HepG2 (cell line): ENCODE data around the gene FAM236C. TPM values are rescaled to one million over a fixed set of nuclear protein-coding genes. Genes with fewer than 3 reads are reported as not detected.

Experiments used
- polyA plus RNA-seq, 8 experiments: library from polyadenylated mRNA; depleted of rRNA in 3 of 8; stranded (reverse) in 7 of 8; unstranded in 1 of 8; fragments of >200 nt; fragmentation: Illumina TruSeq in 4 of 8; extraction: Trizol in 4 of 8; gene quantifications; 2 replicates each; pipeline versions ENCODE4 v1.2.1 to v1.2.3, GENCODE V29; 2011 to 2016; ENCODE audit warnings: low read depth in 4 of 8, missing spikeins in 1 of 8, mixed read lengths in 1 of 8; ENCODE audit not compliant: insufficient read depth in 1 of 8
- total RNA-seq, 5 experiments: library from RNA; depleted of rRNA; stranded (reverse); fragments of >200 nt; fragmentation: Illumina TruSeq; extraction: Trizol; gene quantifications; 2 replicates each; pipeline ENCODE4 v1.2.3, GENCODE V29; 2016; ENCODE audit warnings: low read depth in 1 of 5

The FAM236C gene
- total and polyA plus RNA-seq, 2 of the 13 experiments (the other 11 are each of a cell fraction or from before 2014, with no cell fraction given), result not detected

Other genes starting within 250 kb of the FAM236C start
- gene PHKA1, start 198.3 kb upstream of the FAM236C start, total RNA-seq (2016; rRNA removed; fragmentation: Illumina TruSeq; extraction: Trizol), result 5.4 and 6.8 TPM in 2 replicates
- gene PHKA1, start 198.3 kb upstream of the FAM236C start, polyA plus RNA-seq (2011; rRNA removed), result 6.6 and 6.8 TPM in 2 replicates
- gene DMRTC1B, start 135.7 kb upstream of the FAM236C start, total RNA-seq (2016; rRNA removed; fragmentation: Illumina TruSeq; extraction: Trizol), result not detected in 2 replicates
- not detected in 2 replicates for gene DMRTC1B, start 135.7 kb upstream of the FAM236C start, polyA plus RNA-seq (2011; rRNA removed)
- not detected in 2 replicates for gene FAM236B, start 130.0 kb upstream of the FAM236C start, total RNA-seq (2016; rRNA removed; fragmentation: Illumina TruSeq; extraction: Trizol)
- not detected in 2 replicates for gene FAM236B, start 130.0 kb upstream of the FAM236C start, polyA plus RNA-seq (2011; rRNA removed)
- gene FAM236D, start 104.4 kb upstream of the FAM236C start, total RNA-seq (2016; rRNA removed; fragmentation: Illumina TruSeq; extraction: Trizol), result not detected in 2 replicates
- gene FAM236D, start 104.4 kb upstream of the FAM236C start, polyA plus RNA-seq (2011; rRNA removed), result not detected in 2 replicates
- gene FAM236A, start 25.6 kb downstream of the FAM236C start, total RNA-seq (2016; rRNA removed; fragmentation: Illumina TruSeq; extraction: Trizol), result not detected in 2 replicates
- not detected in 2 replicates for gene FAM236A, start 25.6 kb downstream of the FAM236C start, polyA plus RNA-seq (2011; rRNA removed)
- gene DMRTC1, start 31.2 kb downstream of the FAM236C start, total RNA-seq (2016; rRNA removed; fragmentation: Illumina TruSeq; extraction: Trizol), result not detected in 2 replicates
- gene DMRTC1, start 31.2 kb downstream of the FAM236C start, polyA plus RNA-seq (2011; rRNA removed), result not detected in 2 replicates
- not detected in 2 replicates for gene PABPC1L2B, start 90.3 kb downstream of the FAM236C start, total RNA-seq (2016; rRNA removed; fragmentation: Illumina TruSeq; extraction: Trizol)
- not detected in 2 replicates for gene PABPC1L2B, start 90.3 kb downstream of the FAM236C start, polyA plus RNA-seq (2011; rRNA removed)
- not detected in 2 replicates for gene PABPC1L2A, start 166.9 kb downstream of the FAM236C start, total RNA-seq (2016; rRNA removed; fragmentation: Illumina TruSeq; extraction: Trizol)
- not detected in 2 replicates for gene PABPC1L2A, start 166.9 kb downstream of the FAM236C start, polyA plus RNA-seq (2011; rRNA removed)